Measurements from ENCODE around the gene FAM98C. TPM values are rescaled to one million over a fixed set of nuclear protein-coding genes. Genes with fewer than 3 reads are reported as not detected.

FAM98C gene
- total RNA-seq, 1 donor from 2014 or later: 5.8 TPM

DNA sequence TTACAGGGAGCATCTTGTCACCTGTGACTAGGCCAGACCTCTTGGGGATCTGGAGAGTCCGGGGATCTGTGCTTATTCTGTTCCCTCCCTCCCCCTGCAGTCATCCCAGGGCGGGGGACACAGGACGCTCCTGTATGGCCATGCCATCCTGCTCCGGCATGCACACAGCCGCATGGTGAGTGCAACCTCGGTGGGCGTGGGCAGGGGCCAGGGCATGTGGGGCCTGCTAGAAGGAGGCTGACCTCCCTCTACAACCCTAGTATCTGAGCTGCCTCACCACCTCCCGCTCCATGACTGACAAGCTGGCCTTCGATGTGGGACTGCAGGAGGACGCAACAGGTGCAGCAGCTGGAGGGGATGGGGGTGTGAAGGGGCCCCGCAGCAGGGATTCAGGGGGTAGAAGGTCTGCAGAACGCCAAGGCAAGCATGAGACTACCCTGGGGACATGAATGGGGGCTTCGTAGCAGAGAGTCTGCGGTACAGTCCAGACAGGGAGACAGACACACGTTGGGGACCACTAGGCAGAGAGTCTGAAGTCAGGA is 40.6 kb downstream of the FAM98C start:
- TF ChIP-seq, protein P1, sequence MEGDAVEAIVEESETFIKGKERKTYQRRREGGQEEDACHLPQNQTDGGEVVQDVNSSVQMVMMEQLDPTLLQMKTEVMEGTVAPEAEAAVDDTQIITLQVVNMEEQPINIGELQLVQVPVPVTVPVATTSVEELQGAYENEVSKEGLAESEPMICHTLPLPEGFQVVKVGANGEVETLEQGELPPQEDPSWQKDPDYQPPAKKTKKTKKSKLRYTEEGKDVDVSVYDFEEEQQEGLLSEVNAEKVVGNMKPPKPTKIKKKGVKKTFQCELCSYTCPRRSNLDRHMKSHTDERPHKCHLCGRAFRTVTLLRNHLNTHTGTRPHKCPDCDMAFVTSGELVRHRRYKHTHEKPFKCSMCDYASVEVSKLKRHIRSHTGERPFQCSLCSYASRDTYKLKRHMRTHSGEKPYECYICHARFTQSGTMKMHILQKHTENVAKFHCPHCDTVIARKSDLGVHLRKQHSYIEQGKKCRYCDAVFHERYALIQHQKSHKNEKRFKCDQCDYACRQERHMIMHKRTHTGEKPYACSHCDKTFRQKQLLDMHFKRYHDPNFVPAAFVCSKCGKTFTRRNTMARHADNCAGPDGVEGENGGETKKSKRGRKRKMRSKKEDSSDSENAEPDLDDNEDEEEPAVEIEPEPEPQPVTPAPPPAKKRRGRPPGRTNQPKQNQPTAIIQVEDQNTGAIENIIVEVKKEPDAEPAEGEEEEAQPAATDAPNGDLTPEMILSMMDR (IDR thresholded peaks at IDR 0.05; ENCODE audit: partially characterized antibody, unreplicated experiment): no peak
- DNase-seq: no peak
- Mint-ChIP-seq H3K4me3 (ENCODE audit: unreplicated experiment) (no peak overlapping the region), H3K27ac (ENCODE audit: unreplicated experiment) (no peak overlapping the region), H3K36me3 (ENCODE audit: unreplicated experiment) (peaks cover 5% of the 10 kb centered on the region), H3K9me3 (ENCODE audit: unreplicated experiment) (peaks cover 8% of the 10 kb centered on the region), H3K4me1 (ENCODE audit: low read depth, unreplicated experiment) (peaks cover 5% of the 10 kb centered on the region), H3K27me3 (ENCODE audit: unreplicated experiment) (peaks cover 7% of the 10 kb centered on the region)

DNA sequence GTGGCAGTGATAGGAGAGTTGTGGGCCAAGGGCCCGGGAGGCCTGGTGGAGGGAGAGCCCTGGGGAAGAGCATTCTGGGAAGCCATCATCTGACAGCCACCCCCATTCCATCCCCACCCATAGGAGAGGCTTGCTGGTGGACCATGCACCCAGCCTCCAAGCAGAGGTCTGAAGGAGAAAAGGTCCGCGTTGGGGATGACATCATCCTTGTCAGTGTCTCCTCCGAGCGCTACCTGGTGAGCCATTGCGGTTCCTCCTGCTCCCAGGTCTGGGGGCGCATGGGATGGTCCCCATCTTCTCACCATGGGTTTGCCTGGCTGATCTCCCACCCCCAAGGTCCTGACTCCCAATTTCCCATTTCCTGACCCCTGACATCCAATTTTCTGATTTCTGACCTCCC is 41.1 kb downstream of the FAM98C start:
- DNase-seq: no peak
- Mint-ChIP-seq H3K4me3 (ENCODE audit: unreplicated experiment) (no peak overlapping the region), H3K9me3 (ENCODE audit: unreplicated experiment) (peaks cover 8% of the 10 kb centered on the region), H3K27ac (ENCODE audit: unreplicated experiment) (no peak overlapping the region), H3K27me3 (ENCODE audit: unreplicated experiment) (peaks cover 10% of the 10 kb centered on the region), H3K4me1 (ENCODE audit: low read depth, unreplicated experiment) (peaks cover 5% of the 10 kb centered on the region), H3K36me3 (ENCODE audit: unreplicated experiment) (peaks cover 9% of the 10 kb centered on the region)
- TF ChIP-seq, protein P1 (IDR thresholded peaks at IDR 0.05; ENCODE audit: partially characterized antibody, unreplicated experiment): no peak

DNA sequence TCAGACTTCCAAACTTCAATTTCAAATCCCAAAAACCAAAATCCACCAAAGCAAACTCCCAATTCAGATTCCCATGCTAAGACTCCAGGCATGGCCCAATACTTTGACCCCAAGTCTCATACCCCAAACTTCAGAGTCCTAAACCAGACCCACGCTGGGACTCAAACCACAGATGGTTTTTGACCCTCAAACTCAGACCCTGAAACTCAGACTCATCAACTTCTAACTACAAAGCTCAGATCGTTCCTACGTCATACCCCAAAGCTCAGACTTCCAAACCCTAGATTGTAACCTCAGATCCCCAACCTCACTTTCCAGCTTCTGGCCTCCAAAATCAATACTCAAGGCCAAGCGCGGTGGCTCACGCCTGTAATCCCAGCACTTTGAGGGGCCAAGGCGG is 42.5 kb downstream of the FAM98C start:
- Mint-ChIP-seq H3K27me3 (ENCODE audit: unreplicated experiment) (peaks cover 10% of the 10 kb centered on the region), H3K36me3 (ENCODE audit: unreplicated experiment) (peaks cover 23% of the 10 kb centered on the region), H3K27ac (ENCODE audit: unreplicated experiment) (no peak overlapping the region), H3K4me1 (ENCODE audit: low read depth, unreplicated experiment) (peaks cover 5% of the 10 kb centered on the region), H3K9me3 (ENCODE audit: unreplicated experiment) (peaks cover 8% of the 10 kb centered on the region), H3K4me3 (ENCODE audit: unreplicated experiment) (no peak overlapping the region)
- DNase-seq: no peak
- TF ChIP-seq, protein P1 (IDR thresholded peaks at IDR 0.05; ENCODE audit: partially characterized antibody, unreplicated experiment): no peak

DNA sequence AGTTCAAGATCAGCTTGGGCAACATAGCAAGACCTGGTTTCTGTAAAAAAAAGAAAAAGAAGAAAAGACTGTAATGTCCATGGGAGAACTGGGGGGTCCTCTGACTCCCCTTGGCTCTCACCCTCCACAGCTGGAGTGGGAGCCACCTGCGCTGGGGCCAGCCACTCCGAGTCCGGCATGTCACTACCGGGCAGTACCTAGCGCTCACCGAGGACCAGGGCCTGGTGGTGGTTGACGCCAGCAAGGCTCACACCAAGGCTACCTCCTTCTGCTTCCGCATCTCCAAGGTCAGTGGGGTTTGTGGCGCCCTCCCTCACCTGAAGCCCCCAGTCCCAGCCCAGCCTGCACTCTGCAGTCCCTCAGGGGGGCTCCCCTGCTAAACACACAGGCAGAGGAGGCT is 45.3 kb downstream of the FAM98C start:
- TF ChIP-seq, protein P1 (IDR thresholded peaks at IDR 0.05; ENCODE audit: partially characterized antibody, unreplicated experiment): no peak
- peaks cover 8% of the 10 kb centered on the region for H3K27me3 Mint-ChIP-seq (ENCODE audit: unreplicated experiment)
- peaks cover 9% of the 10 kb centered on the region for H3K9me3 Mint-ChIP-seq (ENCODE audit: unreplicated experiment)
- H3K36me3 Mint-ChIP-seq (ENCODE audit: unreplicated experiment): peaks cover 23% of the 10 kb centered on the region
- H3K27ac Mint-ChIP-seq (ENCODE audit: unreplicated experiment): no peak overlapping the region
- DNase-seq: no peak
- H3K4me3 Mint-ChIP-seq (ENCODE audit: unreplicated experiment): no peak overlapping the region
- no peaks in the 10 kb centered on the region for H3K4me1 Mint-ChIP-seq (ENCODE audit: low read depth, unreplicated experiment)

DNA sequence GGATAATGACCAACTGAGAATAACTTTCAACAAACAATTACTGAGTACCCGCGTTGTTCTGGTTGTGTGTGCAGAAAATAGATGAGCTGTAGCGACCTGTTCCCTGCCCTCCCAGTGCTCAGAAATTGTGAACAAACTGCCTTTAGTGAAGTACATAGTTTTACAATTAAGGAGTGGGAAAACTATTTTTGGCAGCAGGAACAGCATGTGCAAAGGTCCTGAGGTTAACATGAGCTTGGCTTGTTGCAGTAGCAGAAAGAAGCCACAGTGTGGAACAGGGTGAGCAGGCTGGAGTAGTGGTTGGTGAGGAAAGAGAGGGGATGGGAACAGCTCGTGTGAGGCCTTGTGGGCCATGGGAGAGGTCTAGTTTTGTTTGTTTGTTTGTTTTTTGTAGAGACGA is 46.6 kb downstream of the FAM98C start:
- no peak overlapping the region for H3K4me3 Mint-ChIP-seq (ENCODE audit: unreplicated experiment)
- peaks cover 18% of the 10 kb centered on the region for H3K36me3 Mint-ChIP-seq (ENCODE audit: unreplicated experiment)
- peaks cover 10% of the 10 kb centered on the region for H3K9me3 Mint-ChIP-seq (ENCODE audit: unreplicated experiment)
- H3K27ac Mint-ChIP-seq (ENCODE audit: unreplicated experiment): no peak overlapping the region
- TF ChIP-seq, protein P1 (IDR thresholded peaks at IDR 0.05; ENCODE audit: partially characterized antibody, unreplicated experiment): no peak
- H3K27me3 Mint-ChIP-seq (ENCODE audit: unreplicated experiment): peaks cover 8% of the 10 kb centered on the region
- no peaks in the 10 kb centered on the region for H3K4me1 Mint-ChIP-seq (ENCODE audit: low read depth, unreplicated experiment)
- DNase-seq: no peak

All from glutamatergic neuron (in vitro differentiated cells).